IMR-90 (cell line): ENCODE results near the gene PEX10. TPM values are rescaled to one million over a fixed set of nuclear protein-coding genes. Genes with fewer than 3 reads are reported as not detected.

Experiments
- ATAC-seq: fragments of 200-7000 bp; cut with Tn5 transposase; 2 replicates; pipeline ENCODE4 v1.9.1; 2020; ENCODE audit warnings: low read depth, mild to moderate bottlenecking, moderate library complexity
- BruUV-seq: library from RNA; stranded (reverse); fragments of 400-500 nt; replicated peaks from 2 replicates; lab custom pipeline; 2021; lab: Mats Ljungman, UMichigan
- CTCF ChIA-PET: fragments of 300-600 bp; formaldehyde crosslinking; extraction: SDS; loops from one replicate; lab custom pipeline; 2021; ENCODE audit warnings: antibody characterized with exemption; lab: Yijun Ruan, JAX
- POLR2A ChIA-PET: fragments of 300-600 bp; sonication (Branson Sonifier 250); formaldehyde crosslinking; loops from one replicate; lab custom pipeline; 2022; ENCODE audit warnings: antibody characterized with exemption; ENCODE audit not compliant: unreplicated experiment; lab: Charles Lee
- DNase-seq: peaks from one replicate; pipeline ENCODE4 v3.0.0; 2013
- H2AFZ ChIP-seq: replicated peaks from 2 replicates; pipeline ENCODE3; 2013; ENCODE audit warnings: low read length, mild to moderate bottlenecking; ENCODE audit not compliant: poor library complexity
- H2AK5ac ChIP-seq: 2 replicates; pipeline ENCODE4 v1.6.1; 2013; ENCODE audit warnings: low read depth, low read length, inconsistent platforms
- H2AK9ac ChIP-seq: replicated peaks from 2 replicates; pipeline ENCODE3; 2013; ENCODE audit warnings: mild to moderate bottlenecking, low read depth, low read length, moderate library complexity; ENCODE audit not compliant: poor library complexity
- H2BK120ac ChIP-seq: 2 replicates; pipeline ENCODE4 v1.6.1; 2013; ENCODE audit warnings: low read depth, low read length, inconsistent platforms
- H2BK15ac ChIP-seq: 3 replicates; pipeline ENCODE4 v1.6.1; 2013; ENCODE audit warnings: low read depth, low read length, inconsistent platforms
- H2BK20ac ChIP-seq: 2 replicates; pipeline ENCODE4 v1.6.1; 2013; ENCODE audit warnings: low read depth, mild to moderate bottlenecking, inconsistent platforms, low read length, moderate library complexity
- H2BK5ac ChIP-seq: 2 replicates; pipeline ENCODE4 v1.6.1; 2013; ENCODE audit warnings: mild to moderate bottlenecking, low read depth, low read length, inconsistent platforms; ENCODE audit not compliant: poor library complexity, severe bottlenecking
- H3K14ac ChIP-seq: replicated peaks from 2 replicates; pipeline ENCODE4 v1.6.1; 2013; ENCODE audit warnings: low read depth, low read length, inconsistent platforms
- H3K18ac ChIP-seq: 2 replicates; pipeline ENCODE4 v1.6.1; 2013; ENCODE audit warnings: low read depth, low read length, control low read depth
- H3K23ac ChIP-seq: 2 replicates; pipeline ENCODE4 v1.6.1; 2013; ENCODE audit warnings: low read depth, low read length, inconsistent platforms
- H3K27ac ChIP-seq: 2 replicates; pipeline ENCODE4 v1.5.1; 2013; ENCODE audit warnings: mild to moderate bottlenecking, control low read depth, low read length; ENCODE audit not compliant: insufficient read depth
- H3K27me3 ChIP-seq: 2 replicates; pipeline ENCODE4 v1.6.1; 2013; ENCODE audit warnings: low read length; ENCODE audit not compliant: control insufficient read depth, insufficient read depth
- H3K36me3 ChIP-seq: 2 replicates; pipeline ENCODE4 v1.6.1; 2013; ENCODE audit warnings: low read length, mixed read lengths; ENCODE audit not compliant: control insufficient read depth, insufficient read depth
- H3K4ac ChIP-seq: 2 replicates; pipeline ENCODE4 v1.6.1; 2013; ENCODE audit warnings: low read depth, low read length, inconsistent platforms
- H3K4me1 ChIP-seq: 2 replicates; pipeline ENCODE4 v1.6.1; 2013; ENCODE audit warnings: low read length, mixed read lengths; ENCODE audit not compliant: control insufficient read depth, insufficient read depth
- H3K4me2 ChIP-seq: 2 replicates; pipeline ENCODE4 v1.6.1; 2013; ENCODE audit warnings: low read depth, mild to moderate bottlenecking, control low read depth, low read length, moderate library complexity
- H3K4me3 ChIP-seq: 2 replicates; pipeline ENCODE4 v1.5.1; 2013; ENCODE audit warnings: low read depth, mild to moderate bottlenecking, control low read depth, low read length, moderate library complexity; ENCODE audit not compliant: insufficient read depth
- H3K56ac ChIP-seq: 2 replicates; pipeline ENCODE4 v1.6.1; 2013; ENCODE audit warnings: low read length, inconsistent platforms; ENCODE audit not compliant: insufficient read depth; ENCODE audit errors: extremely low read depth
- H3K79me1 ChIP-seq, 2 experiments: 2 replicates each; pipeline ENCODE4 v1.6.1; 2013; ENCODE audit warnings: low read length in 2 of 2, inconsistent platforms in 1 of 2, low read depth in 1 of 2
- H3K9ac ChIP-seq: 2 replicates; pipeline ENCODE4 v1.6.1; 2013; ENCODE audit warnings: low read depth, low read length, control low read depth
- H3K9me1 ChIP-seq: 2 replicates; pipeline ENCODE4 v1.6.1; 2013; ENCODE audit warnings: low read length, inconsistent platforms; ENCODE audit not compliant: insufficient read depth
- H3K9me3 ChIP-seq: 2 replicates; pipeline ENCODE4 v1.6.1; 2013; ENCODE audit warnings: low read length; ENCODE audit not compliant: control insufficient read depth, insufficient read depth
- H4K20me1 ChIP-seq: 2 replicates; pipeline ENCODE4 v1.6.1; 2013; ENCODE audit warnings: low read length, inconsistent platforms; ENCODE audit not compliant: insufficient read depth
- H4K5ac ChIP-seq: 2 replicates; pipeline ENCODE4 v1.6.1; 2013; ENCODE audit warnings: mild to moderate bottlenecking, low read depth, low read length, control low read depth
- H4K8ac ChIP-seq, 2 experiments: 2 replicates each; pipeline ENCODE4 v1.6.1; 2013; ENCODE audit warnings: low read depth in 2 of 2, low read length in 2 of 2, control low read depth in 1 of 2, inconsistent platforms in 1 of 2
- H4K91ac ChIP-seq: 2 replicates; pipeline ENCODE4 v1.6.1; 2013; ENCODE audit warnings: low read depth, low read length, inconsistent platforms; ENCODE audit not compliant: insufficient read depth
- CTCF ChIP-seq: conservative IDR thresholded peaks from 2 replicates; pipeline ENCODE4 v1.5.1; 2012; ENCODE audit warnings: mild to moderate bottlenecking, low read depth, low read length, improper control_type of control experiment
- MXI1 ChIP-seq: IDR thresholded peaks from 2 replicates; pipeline ENCODE4 v1.6.1; 2012; ENCODE audit warnings: low read depth, mild to moderate bottlenecking, low read length, moderate library complexity, borderline replicate concordance
- RAD21 ChIP-seq: IDR thresholded peaks from 2 replicates; pipeline ENCODE4 v1.6.1; 2012; ENCODE audit warnings: low read length, improper control_type of control experiment
- RCOR1 ChIP-seq: IDR thresholded peaks from 2 replicates; pipeline ENCODE4 v1.6.1; 2012; ENCODE audit warnings: mild to moderate bottlenecking, low read length, improper control_type of control experiment; ENCODE audit not compliant: insufficient replicate concordance
- SMC3 ChIP-seq: fragments of 150-350 bp; IDR thresholded peaks from 2 replicates; pipeline ENCODE4 v1.6.1; 2016; ENCODE audit warnings: low read depth, mild to moderate bottlenecking, antibody characterized with exemption, low read length, moderate library complexity
- WGBS, 2 experiments: methylation state at CpG; one replicate each; pipeline versions ENCODE4 v1.1.5 to v1.1.7; 2013; ENCODE audit warnings: missing lambda C conversion rate in 2 of 2; ENCODE audit not compliant: insufficient read length in 1 of 2; ENCODE audit errors: extremely low coverage in 2 of 2; 5-methylcytosine and 5-hydroxymethylcytosine counted together
- dilution Hi-C: fragments of 300-500 bp; cut with HindIII; formaldehyde crosslinking; loops from one replicate; pipeline ENCODE4 v1.14.3; 2018; ENCODE audit warnings: low sequenced_read_pairs; ENCODE audit not compliant: unreplicated experiment
- in situ Hi-C: fragments of 300-500 bp; cut with MboI; formaldehyde crosslinking; loops from 3 replicates; pipeline ENCODE4 v1.14.3; 2019; ENCODE audit warnings: low sequenced_read_pairs, inconsistent platforms, mixed read lengths
- intact Hi-C: fragments of 100-400 bp; cut with micrococcal nuclease; formaldehyde crosslinking; loops from 2 replicates; pipeline ENCODE4 v1.10.0; 2022
- polyA plus RNA-seq, 3 experiments: library from polyadenylated mRNA; depleted of rRNA; stranded (reverse); fragments of >200 nt; gene quantifications; 2 replicates each; pipeline ENCODE4 v1.2.3, GENCODE V29; 2012; ENCODE audit warnings: low replicate concordance in 1 of 3
- total RNA-seq: library from RNA; depleted of rRNA; stranded (reverse); fragments of >200 nt; gene quantifications from 2 replicates; pipeline ENCODE4 v1.2.3, GENCODE V29; 2012

The PEX10 gene
- total and polyA plus RNA-seq, 2 of the 4 experiments (the other 2 are of a cell fraction): 16.9 to 19.7 TPM

- Histone ChIP-seq H4K5ac (no peak overlapping the region), H3K36me3 (no peaks in the 10 kb centered on the region), H4K20me1 (no peaks in the 10 kb centered on the region), H3K4me3 (peak overlapping the region; percentile 25; the same call in 1 of the 2 replicates), H2BK15ac (no peak overlapping the region), H2BK5ac (no peak overlapping the region), H2AK5ac (no peak overlapping the region), H4K91ac (no peak overlapping the region), H3K56ac (no peak overlapping the region), H3K79me1 (no peaks in the 10 kb centered on the region), H3K23ac (no peak overlapping the region), H2BK120ac (no peak overlapping the region), H4K8ac (no peak overlapping the region), H2AFZ (peak overlapping the region; percentile 79), H3K18ac (no peak overlapping the region), H3K9me3 (no peaks in the 10 kb centered on the region), H3K9me1 (no peaks in the 10 kb centered on the region), H3K4ac (no peak overlapping the region), H3K4me1 (peaks cover 4% of the 10 kb centered on the region; the same call in 1 of the 2 replicates), H3K27me3 (peaks cover 40% of the 10 kb centered on the region), H3K9ac (no peak overlapping the region), H2AK9ac (no peak overlapping the region), H3K27ac (no peak overlapping the region), H2BK20ac (no peak overlapping the region), H3K14ac (no peak overlapping the region), H3K4me2 (no peak overlapping the region)
- no peak for DNase-seq
- ATAC-seq: peak; percentile 43; the same call in 1 of the 2 replicates
- intact Hi-C loops (no loop called here), in situ Hi-C loops (loop anchor here (25.0 kb wide), 1 partner anchor 619 kb away; the partner anchor contains the start of gene PRDM16), dilution Hi-C loops (no loop called here)
- no TSS peak for BruUV-seq
- ChIA-PET CTCF (no interaction called here), POLR2A (no interaction called here)
- WGBS, 2 experiments: 1% methylated on average over 65 of the region's 107 CpGs; no CpG with 5 or more reads in 1 of the 2 experiments
- TF ChIP-seq SMC3 (peak; percentile 31; the same call in 1 of the 2 replicates), RCOR1 (no peak), CTCF (peak; percentile 41), MXI1 (no peak), RAD21 (peak; percentile 51)
Measured at GRCh38 chr1:2443277-2444137, 31.1 kb upstream of the PEX10 start.
